NB4 (cell line): Measurements from ENCODE around the gene PDE6B.

Experiments used
- CTCF ChIP-seq: IDR thresholded peaks from one replicate; pipeline ENCODE4 v1.5.1; 2012; ENCODE audit warnings: low read depth, low read length
- MAX ChIP-seq: IDR thresholded peaks from 2 replicates; pipeline ENCODE4 v1.6.1; 2011; ENCODE audit warnings: low read depth, low read length
- MYC ChIP-seq: IDR thresholded peaks from 2 replicates; pipeline ENCODE4 v1.6.1; 2011; ENCODE audit warnings: low read depth, low read length
- POLR2A ChIP-seq: IDR thresholded peaks from 2 replicates; pipeline ENCODE4 v1.6.1; 2011; ENCODE audit warnings: mild to moderate bottlenecking; ENCODE audit not compliant: insufficient read length; ENCODE audit errors: extremely low read depth

- TF ChIP-seq CTCF: no peak
- no peak for TF ChIP-seq MAX
- TF ChIP-seq POLR2A: no peak
- no peak for TF ChIP-seq MYC
Measured at GRCh38 chr4:616911-617643, 8.3 kb upstream of the PDE6B start.
